HG03097 (cell line): ENCODE data around the gene GIMAP5.

Experiments
- ATAC-seq: cut with Tn5 transposase; IDR thresholded peaks from one replicate; pipeline ENCODE4 v1.9.1; 2021; ENCODE audit not compliant: unreplicated experiment, low FRiP score

The GIMAP5 gene

GRCh38 chr7:150734254-150734653 lies 3.0 kb upstream of the GIMAP5 start:
- no peak for ATAC-seq

- ATAC-seq, result no peak
Measured at GRCh38 chr7:150735596-150736358, 1.4 kb upstream of the GIMAP5 start.

- no peak for ATAC-seq
Measured at GRCh38 chr7:150736864-150737263, 354 bp upstream of the GIMAP5 start.

GRCh38 chr7:150738092-150738491 lies 874 bp downstream of the GIMAP5 start:
- no peak for ATAC-seq

GRCh38 chr7:150738591-150739001 lies 1.4 kb downstream of the GIMAP5 start:
- ATAC-seq, result no peak

- ATAC-seq, result no peak
Measured at GRCh38 chr7:150739033-150739432, 1.8 kb downstream of the GIMAP5 start.

- ATAC-seq, result no peak
Measured at GRCh38 chr7:150740053-150740452, 2.8 kb downstream of the GIMAP5 start.

- ATAC-seq, result no peak
Measured at GRCh38 chr7:150742286-150742968, 5.2 kb downstream of the GIMAP5 start.

GRCh38 chr7:150744041-150744656 lies 6.9 kb downstream of the GIMAP5 start:
- no peak for ATAC-seq

- ATAC-seq, result no peak
Measured at GRCh38 chr7:150745086-150745485, 7.9 kb downstream of the GIMAP5 start.

- no peak for ATAC-seq
Measured at GRCh38 chr7:150745876-150746275, 8.7 kb downstream of the GIMAP5 start.

GRCh38 chr7:150746921-150747320 lies 9.7 kb downstream of the GIMAP5 start:
- no peak for ATAC-seq

GRCh38 chr7:150748376-150748775 lies 11.2 kb downstream of the GIMAP5 start:
- ATAC-seq, result no peak

- ATAC-seq, result no peak
Measured at GRCh38 chr7:150751702-150752101, 14.5 kb downstream of the GIMAP5 start.

- ATAC-seq, result no peak
Measured at GRCh38 chr7:150753239-150753638, 16.0 kb downstream of the GIMAP5 start.

- ATAC-seq, result no peak
Measured at GRCh38 chr7:150753826-150754603, 16.8 kb downstream of the GIMAP5 start.

- peak; percentile 8 for ATAC-seq
Measured at GRCh38 chr7:150754951-150755350, 17.7 kb downstream of the GIMAP5 start.

GRCh38 chr7:150755473-150756099 lies 18.4 kb downstream of the GIMAP5 start:
- ATAC-seq, result peak; percentile 56

- ATAC-seq, result no peak
Measured at GRCh38 chr7:150756166-150756565, 18.9 kb downstream of the GIMAP5 start.

GRCh38 chr7:150756858-150757257 lies 19.6 kb downstream of the GIMAP5 start:
- ATAC-seq, result no peak
